HCT116 (cell line): ENCODE measurements around the gene KRTAP5-2. TPM values are rescaled to one million over a fixed set of nuclear protein-coding genes. Genes with fewer than 3 reads are reported as not detected.

Source experiments
- ATAC-seq: fragments of 200-7000 bp; cut with Tn5 transposase; 2 replicates; pipeline ENCODE4 v1.9.1; 2020; ENCODE audit warnings: mild to moderate bottlenecking, moderate library complexity
- BruUV-seq: library from RNA; stranded (reverse); fragments of 400-500 nt; replicated peaks from 2 replicates; lab custom pipeline; 2021; lab: Mats Ljungman, UMichigan
- CTCF ChIA-PET: fragments of 300-600 bp; sonication (Branson Sonifier 250); formaldehyde crosslinking; loops from one replicate; lab custom pipeline; 2021; ENCODE audit warnings: antibody characterized with exemption; lab: Charles Lee
- POLR2A ChIA-PET: fragments of 300-600, 350-600 bp; sonication (Branson Sonifier 250); formaldehyde crosslinking; loops from one replicate; lab custom pipeline; 2021; ENCODE audit warnings: antibody characterized with exemption; lab: Charles Lee
- RAD21 ChIA-PET, 2 experiments: fragments of 300-600 bp; sonication (Branson Sonifier 250); formaldehyde crosslinking; loops; one replicate each; lab custom pipeline; 2023; ENCODE audit warnings: low total read pairs in 2 of 2; ENCODE audit not compliant: uncharacterized antibody in 2 of 2, unreplicated experiment in 2 of 2, low non-redundant PET in 1 of 2; lab: Charles Lee
- DNase-seq: peaks from one replicate; pipeline ENCODE4 v3.0.0-alpha.2; 2010; ENCODE audit warnings: low read depth, low spot score
- H2AFZ ChIP-seq: fragments of 200-600 bp; shearing (Covaris generic), sonication (generic); 2 replicates; pipeline ENCODE4 v1.6.1; 2017; ENCODE audit warnings: low read depth, mixed run types, mixed read lengths, antibody characterized with exemption, low read length; ENCODE audit not compliant: poor library complexity, severe bottlenecking
- H3K27ac ChIP-seq: 2 replicates; pipeline ENCODE4 v1.5.1; 2012; ENCODE audit warnings: low read depth, low read length
- H3K27me3 ChIP-seq: fragments of 200-600 bp; sonication (generic); 2 replicates; pipeline ENCODE4 v1.6.1; 2016; ENCODE audit warnings: mixed run types, low read length, mixed read lengths; ENCODE audit not compliant: insufficient read depth
- H3K36me3 ChIP-seq, 2 experiments: fragments of 200-500 bp in 1 of 2; fragments of 200-600 bp in 1 of 2; sonication (Bioruptor generic) in 1 of 2; sonication (generic) in 1 of 2; 2 replicates each; pipeline versions ENCODE4 v1.5.1 to v1.6.1; 2014 to 2016; ENCODE audit warnings: low read length in 2 of 2, inconsistent platforms in 1 of 2, mixed read lengths in 1 of 2, mixed run types in 1 of 2; ENCODE audit not compliant: insufficient read depth in 2 of 2, control insufficient read depth in 1 of 2
- H3K4me1 ChIP-seq, 2 experiments: fragments of 200-600 bp in 1 of 2; sonication (generic) in 1 of 2; 2 replicates each; pipeline versions ENCODE4 v1.5.1 to v1.6.1; 2012 to 2017; ENCODE audit warnings: low read length in 2 of 2, inconsistent platforms in 1 of 2, mild to moderate bottlenecking in 1 of 2, mixed read lengths in 1 of 2, mixed run types in 1 of 2, moderate library complexity in 1 of 2; ENCODE audit not compliant: insufficient read depth in 2 of 2, control insufficient read depth in 1 of 2
- H3K4me2 ChIP-seq: fragments of 200-600 bp; sonication (generic); 2 replicates; pipeline ENCODE4 v1.6.1; 2017; ENCODE audit warnings: mixed run types, low read length, mixed read lengths
- H3K4me3 ChIP-seq, 2 experiments: fragments of 200-600 bp in 1 of 2; sonication (generic) in 1 of 2; replicated peaks in 1 of 2; 2 replicates each; pipeline ENCODE4 v1.5.1; 2011 to 2016; ENCODE audit warnings: low read length in 2 of 2, control low read depth in 1 of 2, low read depth in 1 of 2, mild to moderate bottlenecking in 1 of 2, mixed read lengths in 1 of 2, mixed run types in 1 of 2
- H3K79me2 ChIP-seq: fragments of 200-600 bp; sonication (generic); 2 replicates; pipeline ENCODE4 v1.6.1; 2017; ENCODE audit warnings: mild to moderate bottlenecking, mixed run types, low read length, moderate library complexity, mixed read lengths; ENCODE audit not compliant: insufficient read depth
- H3K9ac ChIP-seq: fragments of 200-600 bp; sonication (generic); 2 replicates; pipeline ENCODE4 v1.6.1; 2016; ENCODE audit warnings: low read length, mixed read lengths
- H3K9me2 ChIP-seq: fragments of 200-600 bp; sonication (generic), shearing (Covaris generic); 2 replicates; pipeline ENCODE4 v1.6.1; 2017; ENCODE audit warnings: mixed run types, mild to moderate bottlenecking, moderate library complexity; ENCODE audit not compliant: insufficient read depth
- H3K9me3 ChIP-seq, 2 experiments: fragments of 200-500 bp in 1 of 2; fragments of 200-600 bp in 1 of 2; sonication (Bioruptor generic) in 1 of 2; sonication (generic) in 1 of 2; 2 replicates each; pipeline ENCODE4 v1.6.1; 2014 to 2017; ENCODE audit warnings: low read length in 2 of 2, mixed read lengths in 2 of 2, inconsistent platforms in 1 of 2, low read depth in 1 of 2, mild to moderate bottlenecking in 1 of 2, mixed run types in 1 of 2, moderate library complexity in 1 of 2; ENCODE audit not compliant: control insufficient read depth in 1 of 2, insufficient read depth in 1 of 2
- H4K20me1 ChIP-seq: fragments of 200-600 bp; sonication (generic), shearing (Covaris generic); 2 replicates; pipeline ENCODE4 v1.6.1; 2017; ENCODE audit warnings: mixed run types, mild to moderate bottlenecking, moderate library complexity; ENCODE audit not compliant: insufficient read depth
- CBX3 ChIP-seq: IDR thresholded peaks from 2 replicates; pipeline ENCODE4 v1.6.1; 2012; ENCODE audit warnings: low read depth
- CEBPB ChIP-seq: IDR thresholded peaks from 2 replicates; pipeline ENCODE4 v1.6.1; 2012; ENCODE audit warnings: low read depth
- EGR1 ChIP-seq: IDR thresholded peaks from 2 replicates; pipeline ENCODE4 v1.6.1; 2012; ENCODE audit warnings: low read depth
- EZH2 ChIP-seq: fragments of 200-600 bp; sonication (generic); IDR thresholded peaks from 2 replicates; pipeline ENCODE4 v1.6.1; 2017; ENCODE audit warnings: antibody characterized with exemption, mixed run types
- EZH2phosphoT487 ChIP-seq: fragments of 200-600 bp; IDR thresholded peaks from 2 replicates; pipeline ENCODE4 v1.6.1; 2018; ENCODE audit warnings: antibody characterized with exemption, borderline replicate concordance
- FOSL1 ChIP-seq: IDR thresholded peaks from 2 replicates; pipeline ENCODE4 v1.6.1; 2012; ENCODE audit warnings: low read depth
- JUND ChIP-seq: IDR thresholded peaks from 2 replicates; pipeline ENCODE4 v1.6.1; 2012
- POLR2A ChIP-seq: IDR thresholded peaks from 2 replicates; pipeline ENCODE4 v1.7.0; 2011; ENCODE audit warnings: borderline replicate concordance; ENCODE audit not compliant: insufficient read depth, insufficient read length; ENCODE audit errors: extremely low read depth
- POLR2AphosphoS5 ChIP-seq: IDR thresholded peaks from 2 replicates; pipeline ENCODE4 v1.6.1; 2011; ENCODE audit warnings: mild to moderate bottlenecking, low read depth, low read length, moderate library complexity
- SIN3A ChIP-seq: IDR thresholded peaks from 2 replicates; pipeline ENCODE4 v1.6.1; 2012; ENCODE audit warnings: low read depth
- SP1 ChIP-seq: IDR thresholded peaks from 2 replicates; pipeline ENCODE4 v1.6.1; 2012; ENCODE audit warnings: low read depth
- YY1 ChIP-seq: IDR thresholded peaks from 2 replicates; pipeline ENCODE4 v1.6.1; 2011; ENCODE audit warnings: low read length, low read depth, moderate library complexity, mild to moderate bottlenecking; ENCODE audit not compliant: insufficient replicate concordance; ENCODE audit errors: extremely low read depth
- ZFX ChIP-seq: fragments of 450-650 bp; IDR thresholded peaks from 2 replicates; pipeline ENCODE4 v1.6.1; 2017
- ZNF274 ChIP-seq: fragments of 200-500 bp; sonication (Bioruptor generic); IDR thresholded peaks from 2 replicates; pipeline ENCODE4 v1.6.1; 2014; ENCODE audit warnings: mild to moderate bottlenecking, low read depth, low read length, inconsistent platforms
- intact Hi-C: fragments of 100-400 bp; cut with micrococcal nuclease; formaldehyde crosslinking; loops from 2 replicates; pipeline ENCODE4 v1.10.0; 2022
- total RNA-seq: library from RNA; stranded (reverse); gene quantifications from one replicate; pipeline ENCODE4 v1.2.1, GENCODE V29; 2021; ENCODE audit not compliant: unreplicated experiment
- TF ChIP-seq, protein P1 (sequence below): IDR thresholded peaks from 2 replicates; pipeline ENCODE4 v1.6.1; 2011; ENCODE audit warnings: mild to moderate bottlenecking, low read length, moderate library complexity; ENCODE audit not compliant: insufficient replicate concordance; ENCODE audit errors: extremely low read depth
- TF ChIP-seq, protein P2 (sequence below), 3 experiments: fragments of 200-600 bp in 1 of 3; sonication (generic) in 1 of 3; IDR thresholded peaks in 2 of 3; conservative IDR thresholded peaks in 1 of 3; 2 replicates each; pipeline ENCODE4 v1.5.1; 2012 to 2017; ENCODE audit warnings: low read depth in 2 of 3, low read length in 2 of 3, antibody characterized with exemption in 1 of 3, borderline replicate concordance in 1 of 3, control low read depth in 1 of 3, mild to moderate bottlenecking in 1 of 3, mixed read lengths in 1 of 3, mixed run types in 1 of 3, moderate library complexity in 1 of 3; ENCODE audit not compliant: insufficient read depth in 1 of 3
- TF ChIP-seq, protein P3 (sequence below): IDR thresholded peaks from 2 replicates; pipeline ENCODE4 v1.6.1; 2012; ENCODE audit warnings: low read depth
- TF ChIP-seq, protein P4 (sequence below): IDR thresholded peaks from 2 replicates; pipeline ENCODE4 v1.6.1; 2012

Gene KRTAP5-2
- total RNA-seq, 1 experiment from 2014 or later, result not detected

DNA sequence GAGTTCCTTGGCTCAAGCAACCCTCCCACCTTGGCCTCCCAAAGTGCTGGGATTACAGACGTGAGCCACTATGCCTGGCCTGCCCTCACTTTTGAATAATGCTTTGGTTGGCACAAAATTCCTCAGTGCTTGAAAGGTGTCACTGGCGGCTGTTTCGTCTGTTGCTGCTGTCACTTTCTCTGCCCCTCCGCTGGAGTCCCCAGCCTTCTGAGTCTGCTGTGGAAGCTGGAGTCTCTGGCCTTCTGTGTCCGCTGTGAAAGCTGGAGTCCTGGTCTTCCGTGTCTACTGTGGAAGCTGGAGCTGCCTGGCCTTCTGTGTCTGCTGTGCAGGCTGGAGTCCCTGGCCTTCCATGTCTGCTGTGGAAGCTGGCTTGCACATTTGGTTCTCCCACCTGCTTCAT, 8.1 kb downstream of the KRTAP5-2 start:
- no peak for ATAC-seq
- intact Hi-C loops, result no loop called here
- Histone ChIP-seq H3K9me2 (no peaks in the 10 kb centered on the region), H3K36me3 (no peaks in the 10 kb centered on the region), H3K4me2 (no peak overlapping the region), H2AFZ (no peak overlapping the region), H3K9me3 (no peaks in the 10 kb centered on the region)
- CTCF ChIA-PET, result interaction anchor here (1.6 to 2.0 kb wide), 2 partner anchors 15 to 43 kb away, joined by 4 to 6 read pairs; no protein-coding TSS in a partner anchor
- no peak for TF ChIP-seq SP1
- no peak for TF ChIP-seq CEBPB
- no peak for TF ChIP-seq FOSL1
- TF ChIP-seq JUND, result no peak
- TF ChIP-seq, protein P1, sequence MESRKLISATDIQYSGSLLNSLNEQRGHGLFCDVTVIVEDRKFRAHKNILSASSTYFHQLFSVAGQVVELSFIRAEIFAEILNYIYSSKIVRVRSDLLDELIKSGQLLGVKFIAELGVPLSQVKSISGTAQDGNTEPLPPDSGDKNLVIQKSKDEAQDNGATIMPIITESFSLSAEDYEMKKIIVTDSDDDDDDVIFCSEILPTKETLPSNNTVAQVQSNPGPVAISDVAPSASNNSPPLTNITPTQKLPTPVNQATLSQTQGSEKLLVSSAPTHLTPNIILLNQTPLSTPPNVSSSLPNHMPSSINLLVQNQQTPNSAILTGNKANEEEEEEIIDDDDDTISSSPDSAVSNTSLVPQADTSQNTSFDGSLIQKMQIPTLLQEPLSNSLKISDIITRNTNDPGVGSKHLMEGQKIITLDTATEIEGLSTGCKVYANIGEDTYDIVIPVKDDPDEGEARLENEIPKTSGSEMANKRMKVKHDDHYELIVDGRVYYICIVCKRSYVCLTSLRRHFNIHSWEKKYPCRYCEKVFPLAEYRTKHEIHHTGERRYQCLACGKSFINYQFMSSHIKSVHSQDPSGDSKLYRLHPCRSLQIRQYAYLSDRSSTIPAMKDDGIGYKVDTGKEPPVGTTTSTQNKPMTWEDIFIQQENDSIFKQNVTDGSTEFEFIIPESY, result no peak
- TF ChIP-seq, protein P2, sequence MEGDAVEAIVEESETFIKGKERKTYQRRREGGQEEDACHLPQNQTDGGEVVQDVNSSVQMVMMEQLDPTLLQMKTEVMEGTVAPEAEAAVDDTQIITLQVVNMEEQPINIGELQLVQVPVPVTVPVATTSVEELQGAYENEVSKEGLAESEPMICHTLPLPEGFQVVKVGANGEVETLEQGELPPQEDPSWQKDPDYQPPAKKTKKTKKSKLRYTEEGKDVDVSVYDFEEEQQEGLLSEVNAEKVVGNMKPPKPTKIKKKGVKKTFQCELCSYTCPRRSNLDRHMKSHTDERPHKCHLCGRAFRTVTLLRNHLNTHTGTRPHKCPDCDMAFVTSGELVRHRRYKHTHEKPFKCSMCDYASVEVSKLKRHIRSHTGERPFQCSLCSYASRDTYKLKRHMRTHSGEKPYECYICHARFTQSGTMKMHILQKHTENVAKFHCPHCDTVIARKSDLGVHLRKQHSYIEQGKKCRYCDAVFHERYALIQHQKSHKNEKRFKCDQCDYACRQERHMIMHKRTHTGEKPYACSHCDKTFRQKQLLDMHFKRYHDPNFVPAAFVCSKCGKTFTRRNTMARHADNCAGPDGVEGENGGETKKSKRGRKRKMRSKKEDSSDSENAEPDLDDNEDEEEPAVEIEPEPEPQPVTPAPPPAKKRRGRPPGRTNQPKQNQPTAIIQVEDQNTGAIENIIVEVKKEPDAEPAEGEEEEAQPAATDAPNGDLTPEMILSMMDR (IDR thresholded peaks at IDR 0.05 in 2 of 3, conservative IDR thresholded peaks at IDR 0.05 in 1 of 3; ENCODE audit: borderline replicate concordance in 1 of 3, insufficient read depth in 1 of 3, low read depth in 2 of 3, low read length in 2 of 3), result no peak
- no peak for TF ChIP-seq EZH2phosphoT487
- no peak for TF ChIP-seq EZH2
- TF ChIP-seq EGR1, result no peak
- no peak for TF ChIP-seq ZNF274
- TF ChIP-seq CBX3, result no peak
- TF ChIP-seq YY1, result no peak
- no peak for TF ChIP-seq POLR2A
- TF ChIP-seq SIN3A, result no peak
- TF ChIP-seq, protein P3, sequence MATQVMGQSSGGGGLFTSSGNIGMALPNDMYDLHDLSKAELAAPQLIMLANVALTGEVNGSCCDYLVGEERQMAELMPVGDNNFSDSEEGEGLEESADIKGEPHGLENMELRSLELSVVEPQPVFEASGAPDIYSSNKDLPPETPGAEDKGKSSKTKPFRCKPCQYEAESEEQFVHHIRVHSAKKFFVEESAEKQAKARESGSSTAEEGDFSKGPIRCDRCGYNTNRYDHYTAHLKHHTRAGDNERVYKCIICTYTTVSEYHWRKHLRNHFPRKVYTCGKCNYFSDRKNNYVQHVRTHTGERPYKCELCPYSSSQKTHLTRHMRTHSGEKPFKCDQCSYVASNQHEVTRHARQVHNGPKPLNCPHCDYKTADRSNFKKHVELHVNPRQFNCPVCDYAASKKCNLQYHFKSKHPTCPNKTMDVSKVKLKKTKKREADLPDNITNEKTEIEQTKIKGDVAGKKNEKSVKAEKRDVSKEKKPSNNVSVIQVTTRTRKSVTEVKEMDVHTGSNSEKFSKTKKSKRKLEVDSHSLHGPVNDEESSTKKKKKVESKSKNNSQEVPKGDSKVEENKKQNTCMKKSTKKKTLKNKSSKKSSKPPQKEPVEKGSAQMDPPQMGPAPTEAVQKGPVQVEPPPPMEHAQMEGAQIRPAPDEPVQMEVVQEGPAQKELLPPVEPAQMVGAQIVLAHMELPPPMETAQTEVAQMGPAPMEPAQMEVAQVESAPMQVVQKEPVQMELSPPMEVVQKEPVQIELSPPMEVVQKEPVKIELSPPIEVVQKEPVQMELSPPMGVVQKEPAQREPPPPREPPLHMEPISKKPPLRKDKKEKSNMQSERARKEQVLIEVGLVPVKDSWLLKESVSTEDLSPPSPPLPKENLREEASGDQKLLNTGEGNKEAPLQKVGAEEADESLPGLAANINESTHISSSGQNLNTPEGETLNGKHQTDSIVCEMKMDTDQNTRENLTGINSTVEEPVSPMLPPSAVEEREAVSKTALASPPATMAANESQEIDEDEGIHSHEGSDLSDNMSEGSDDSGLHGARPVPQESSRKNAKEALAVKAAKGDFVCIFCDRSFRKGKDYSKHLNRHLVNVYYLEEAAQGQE, result no peak
- TF ChIP-seq POLR2AphosphoS5, result no peak
- no peak for TF ChIP-seq ZFX
- TF ChIP-seq, protein P4, sequence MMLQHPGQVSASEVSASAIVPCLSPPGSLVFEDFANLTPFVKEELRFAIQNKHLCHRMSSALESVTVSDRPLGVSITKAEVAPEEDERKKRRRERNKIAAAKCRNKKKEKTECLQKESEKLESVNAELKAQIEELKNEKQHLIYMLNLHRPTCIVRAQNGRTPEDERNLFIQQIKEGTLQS, result no peak
- TF ChIP-seq, all 23 proteins: peak for 0
- DNase-seq, result no peak
- BruUV-seq, result no TSS peak
- ChIA-PET RAD21 (no interaction called here), POLR2A (no interaction called here)
- Histone ChIP-seq H3K27me3 (peaks cover 17% of the 10 kb centered on the region; the same call in 1 of the 2 replicates), H3K9ac (no peak overlapping the region), H3K4me1 (no peaks in the 10 kb centered on the region), H4K20me1 (no peaks in the 10 kb centered on the region), H3K79me2 (no peaks in the 10 kb centered on the region), H3K4me3 (no peak overlapping the region), H3K27ac (no peak overlapping the region)
